ENCODE measurements around the gene ATP5MC2.

DNA sequence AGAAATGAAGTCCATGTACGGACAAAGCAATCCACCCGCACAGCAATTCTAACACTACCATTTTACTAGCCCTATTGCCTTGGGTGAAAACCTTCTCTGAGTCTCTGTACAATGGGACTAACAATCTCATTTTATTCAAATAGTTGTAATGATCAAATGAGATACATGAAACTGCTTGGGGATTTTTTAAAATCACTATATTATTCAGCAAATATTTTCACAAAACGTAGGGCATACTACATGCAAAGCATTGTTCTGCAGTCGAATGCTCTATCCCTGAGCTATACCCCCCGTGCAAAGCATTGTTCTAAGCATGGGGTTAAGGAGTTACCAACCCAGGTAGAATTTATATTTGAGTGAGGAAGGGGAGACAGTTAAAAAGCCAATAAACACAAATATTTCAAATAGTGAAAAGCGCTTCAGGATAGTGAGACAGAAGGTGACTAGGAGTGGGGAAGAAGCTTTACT, 49.1 kb downstream of the ATP5MC2 start:
- no peak for TF ChIP-seq EZH2 (IDR thresholded peaks at IDR 0.05; ENCODE audit: borderline replicate concordance, low read length)
- TF ChIP-seq, protein P1, sequence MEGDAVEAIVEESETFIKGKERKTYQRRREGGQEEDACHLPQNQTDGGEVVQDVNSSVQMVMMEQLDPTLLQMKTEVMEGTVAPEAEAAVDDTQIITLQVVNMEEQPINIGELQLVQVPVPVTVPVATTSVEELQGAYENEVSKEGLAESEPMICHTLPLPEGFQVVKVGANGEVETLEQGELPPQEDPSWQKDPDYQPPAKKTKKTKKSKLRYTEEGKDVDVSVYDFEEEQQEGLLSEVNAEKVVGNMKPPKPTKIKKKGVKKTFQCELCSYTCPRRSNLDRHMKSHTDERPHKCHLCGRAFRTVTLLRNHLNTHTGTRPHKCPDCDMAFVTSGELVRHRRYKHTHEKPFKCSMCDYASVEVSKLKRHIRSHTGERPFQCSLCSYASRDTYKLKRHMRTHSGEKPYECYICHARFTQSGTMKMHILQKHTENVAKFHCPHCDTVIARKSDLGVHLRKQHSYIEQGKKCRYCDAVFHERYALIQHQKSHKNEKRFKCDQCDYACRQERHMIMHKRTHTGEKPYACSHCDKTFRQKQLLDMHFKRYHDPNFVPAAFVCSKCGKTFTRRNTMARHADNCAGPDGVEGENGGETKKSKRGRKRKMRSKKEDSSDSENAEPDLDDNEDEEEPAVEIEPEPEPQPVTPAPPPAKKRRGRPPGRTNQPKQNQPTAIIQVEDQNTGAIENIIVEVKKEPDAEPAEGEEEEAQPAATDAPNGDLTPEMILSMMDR (IDR thresholded peaks at IDR 0.05; ENCODE audit: low read length): no peak
